ENCODE results near the gene CASP14. TPM values are rescaled to one million over a fixed set of nuclear protein-coding genes. Genes with fewer than 3 reads are reported as not detected.
"Not testable (repeated sequence)": the region's sequence is repeated elsewhere in the genome, so short reads cannot be mapped to it uniquely, and the experiment has no call there.

The CASP14 gene
- total RNA-seq (2014; rRNA removed; shearing (Covaris generic); ENCODE audit: low replicate concordance), result not detected in 2 replicates

- peaks cover 40% of the 10 kb centered on the region for H3K27me3 ChIP-seq
- H3K36me3 ChIP-seq, result no peaks in the 10 kb centered on the region
- no peak for DNase-seq
- no peaks in the 10 kb centered on the region for H3K9me3 ChIP-seq
- no peak within 1 kb of the TSS for H3K4me3 ChIP-seq
Measured at GRCh38 chr19:15048885-15049541, at the start of gene CASP14. TSS of gene CASP14 (plus strand) at chr19:15049480. CDS start at chr19:15052252, 2,772 bp downstream.

- no peak overlapping the region for H3K4me3 ChIP-seq
- no peaks in the 10 kb centered on the region for H3K36me3 ChIP-seq
- H3K27me3 ChIP-seq, result peaks cover 44% of the 10 kb centered on the region
- no peaks in the 10 kb centered on the region for H3K9me3 ChIP-seq
- no peak for DNase-seq
Measured at GRCh38 chr19:15008308-15008707, 41.0 kb upstream of the CASP14 start.

GRCh38 chr19:15010501-15011300 lies 38.6 kb upstream of the CASP14 start:
- H3K4me3 ChIP-seq, result no peak overlapping the region
- DNase-seq, result peak; percentile 9
- H3K27me3 ChIP-seq, result peaks cover 41% of the 10 kb centered on the region
- H3K36me3 ChIP-seq, result no peaks in the 10 kb centered on the region
- H3K9me3 ChIP-seq, result no peaks in the 10 kb centered on the region

- peaks cover 31% of the 10 kb centered on the region for H3K27me3 ChIP-seq
- H3K9me3 ChIP-seq, result no peaks in the 10 kb centered on the region
- no peak for DNase-seq
- H3K4me3 ChIP-seq, result no peak overlapping the region
- H3K36me3 ChIP-seq, result no peaks in the 10 kb centered on the region
Measured at GRCh38 chr19:15014579-15014978, 34.7 kb upstream of the CASP14 start.

- Histone ChIP-seq H3K4me3 (no peak overlapping the region), H3K9me3 (no peaks in the 10 kb centered on the region), H3K36me3 (no peaks in the 10 kb centered on the region), H3K27me3 (peaks cover 22% of the 10 kb centered on the region)
- DNase-seq, result peak; percentile 30
Measured at GRCh38 chr19:15015946-15016542, 33.2 kb upstream of the CASP14 start.

- H3K36me3 ChIP-seq, H3K9me3 ChIP-seq, H3K4me3 ChIP-seq, DNase-seq: not testable (repeated sequence)
- peaks cover 12% of the 10 kb centered on the region for H3K27me3 ChIP-seq
Measured at GRCh38 chr19:15018836-15019235, 30.4 kb upstream of the CASP14 start.

- DNase-seq, result no peak
- Histone ChIP-seq H3K9me3 (no peaks in the 10 kb centered on the region), H3K36me3 (no peaks in the 10 kb centered on the region), H3K27me3 (peaks cover 33% of the 10 kb centered on the region), H3K4me3 (no peak overlapping the region)
Measured at GRCh38 chr19:15021286-15022007, 27.8 kb upstream of the CASP14 start.

GRCh38 chr19:15022752-15023151 lies 26.5 kb upstream of the CASP14 start:
- Histone ChIP-seq H3K36me3 (no peaks in the 10 kb centered on the region), H3K27me3 (peaks cover 38% of the 10 kb centered on the region), H3K4me3 (no peak overlapping the region), H3K9me3 (no peaks in the 10 kb centered on the region)
- DNase-seq, result no peak

GRCh38 chr19:15025217-15025616 lies 24.1 kb upstream of the CASP14 start:
- H3K9me3 ChIP-seq, result no peaks in the 10 kb centered on the region
- DNase-seq, result no peak
- no peaks in the 10 kb centered on the region for H3K36me3 ChIP-seq
- H3K4me3 ChIP-seq, result no peak overlapping the region
- H3K27me3 ChIP-seq, result peaks cover 51% of the 10 kb centered on the region

GRCh38 chr19:15028490-15028889 lies 20.8 kb upstream of the CASP14 start:
- peaks cover 57% of the 10 kb centered on the region for H3K27me3 ChIP-seq
- H3K9me3 ChIP-seq, result no peaks in the 10 kb centered on the region; the same call in 1 of the 2 replicates
- H3K36me3 ChIP-seq, result no peaks in the 10 kb centered on the region
- DNase-seq, result no peak
- no peak overlapping the region for H3K4me3 ChIP-seq

- H3K4me3 ChIP-seq, result no peak overlapping the region
- H3K27me3 ChIP-seq, result peaks cover 52% of the 10 kb centered on the region
- DNase-seq, result no peak
- no peaks in the 10 kb centered on the region for H3K36me3 ChIP-seq
- no peaks in the 10 kb centered on the region; the same call in 1 of the 2 replicates for H3K9me3 ChIP-seq
Measured at GRCh38 chr19:15031675-15032074, 17.6 kb upstream of the CASP14 start.

GRCh38 chr19:15035795-15036311 lies 13.4 kb upstream of the CASP14 start:
- Histone ChIP-seq H3K4me3 (no peak overlapping the region), H3K27me3 (peaks cover 64% of the 10 kb centered on the region), H3K36me3 (no peaks in the 10 kb centered on the region), H3K9me3 (no peaks in the 10 kb centered on the region; the same call in 1 of the 2 replicates)
- DNase-seq, result no peak

GRCh38 chr19:15037586-15037985 lies 11.7 kb upstream of the CASP14 start:
- no peak for DNase-seq
- Histone ChIP-seq H3K27me3 (peaks cover 61% of the 10 kb centered on the region), H3K9me3 (no peaks in the 10 kb centered on the region), H3K4me3 (no peak overlapping the region), H3K36me3 (no peaks in the 10 kb centered on the region)

GRCh38 chr19:15038294-15038693 lies 11.0 kb upstream of the CASP14 start:
- no peaks in the 10 kb centered on the region for H3K9me3 ChIP-seq
- H3K4me3 ChIP-seq, result no peak overlapping the region
- no peaks in the 10 kb centered on the region for H3K36me3 ChIP-seq
- peak; percentile 36 for DNase-seq
- peaks cover 61% of the 10 kb centered on the region for H3K27me3 ChIP-seq

GRCh38 chr19:15042003-15042402 lies 7.3 kb upstream of the CASP14 start:
- no peak for DNase-seq

GRCh38 chr19:15042826-15043225 lies 6.5 kb upstream of the CASP14 start:
- Histone ChIP-seq H3K27me3 (peaks cover 56% of the 10 kb centered on the region), H3K9me3 (no peaks in the 10 kb centered on the region), H3K4me3 (no peak overlapping the region), H3K36me3 (no peaks in the 10 kb centered on the region)
- DNase-seq, result no peak

More at GRCh38 chr19:15042003-15042402, 7.3 kb upstream of the CASP14 start:
- Histone ChIP-seq H3K4me3 (no peak overlapping the region), H3K36me3 (no peaks in the 10 kb centered on the region), H3K9me3 (no peaks in the 10 kb centered on the region), H3K27me3 (peaks cover 56% of the 10 kb centered on the region)

Measured in MG63 (cell line).